ENCODE data around the gene F2RL2.

- TF ChIP-seq POLR2A (IDR thresholded peaks at IDR 0.05; ENCODE audit: low read depth, low read length) (no peak), CTCF (IDR thresholded peaks at IDR 0.05 in 2 of 3, conservative IDR thresholded peaks at IDR 0.05 in 1 of 3; ENCODE audit: control insufficient read depth in 2 of 3, extremely low read depth in 1 of 3, insufficient read depth in 1 of 3, low read depth in 3 of 3, low read length in 3 of 3) (no peak), SMC3 (IDR thresholded peaks at IDR 0.05; ENCODE audit: borderline replicate concordance, low read length) (no peak), JUND (IDR thresholded peaks at IDR 0.05; ENCODE audit: low read depth, low read length) (no peak), RFX5 (IDR thresholded peaks at IDR 0.05; ENCODE audit: low read depth, low read length) (no peak), EZH2 (IDR thresholded peaks at IDR 0.05; ENCODE audit: borderline replicate concordance, control insufficient read depth, low read depth, low read length) (no peak), CEBPB (IDR thresholded peaks at IDR 0.05; ENCODE audit: borderline replicate concordance in 1 of 2, low read depth in 2 of 2, low read length in 2 of 2) (no peak), KAT2A (conservative IDR thresholded peaks at IDR 0.05; ENCODE audit: control insufficient read depth, low read depth, low read length) (no peak), BRCA1 (IDR thresholded peaks at IDR 0.05; ENCODE audit: low read depth, low read length) (no peak), SMAD1 (IDR thresholded peaks at IDR 0.05; ENCODE audit: low read depth, partially characterized antibody) (no peak), YY1 (IDR thresholded peaks at IDR 0.05; ENCODE audit: low read depth, low read length) (no peak), CBX3 (IDR thresholded peaks at IDR 0.05; ENCODE audit: borderline replicate concordance, low read depth) (no peak), GATAD2B (conservative IDR thresholded peaks at IDR 0.05; ENCODE audit: low read depth) (no peak)
Measured at GRCh38 chr5:76669245-76669644, 46.0 kb upstream of the F2RL2 start.
